NOMO-1 treated with dmso at 0.1 percent for 144 hours (cell line): ENCODE data around the gene ZNF239.
"Not testable (repeated sequence)": the region's sequence is repeated elsewhere in the genome, so short reads cannot be mapped to it uniquely, and the experiment has no call there.

Experiments
- DNase-seq: peaks from one replicate; lab custom pipeline; 2025; ENCODE audit not compliant: unreplicated experiment; lab: John Stamatoyannopoulos, UW

Gene ZNF239

DNA sequence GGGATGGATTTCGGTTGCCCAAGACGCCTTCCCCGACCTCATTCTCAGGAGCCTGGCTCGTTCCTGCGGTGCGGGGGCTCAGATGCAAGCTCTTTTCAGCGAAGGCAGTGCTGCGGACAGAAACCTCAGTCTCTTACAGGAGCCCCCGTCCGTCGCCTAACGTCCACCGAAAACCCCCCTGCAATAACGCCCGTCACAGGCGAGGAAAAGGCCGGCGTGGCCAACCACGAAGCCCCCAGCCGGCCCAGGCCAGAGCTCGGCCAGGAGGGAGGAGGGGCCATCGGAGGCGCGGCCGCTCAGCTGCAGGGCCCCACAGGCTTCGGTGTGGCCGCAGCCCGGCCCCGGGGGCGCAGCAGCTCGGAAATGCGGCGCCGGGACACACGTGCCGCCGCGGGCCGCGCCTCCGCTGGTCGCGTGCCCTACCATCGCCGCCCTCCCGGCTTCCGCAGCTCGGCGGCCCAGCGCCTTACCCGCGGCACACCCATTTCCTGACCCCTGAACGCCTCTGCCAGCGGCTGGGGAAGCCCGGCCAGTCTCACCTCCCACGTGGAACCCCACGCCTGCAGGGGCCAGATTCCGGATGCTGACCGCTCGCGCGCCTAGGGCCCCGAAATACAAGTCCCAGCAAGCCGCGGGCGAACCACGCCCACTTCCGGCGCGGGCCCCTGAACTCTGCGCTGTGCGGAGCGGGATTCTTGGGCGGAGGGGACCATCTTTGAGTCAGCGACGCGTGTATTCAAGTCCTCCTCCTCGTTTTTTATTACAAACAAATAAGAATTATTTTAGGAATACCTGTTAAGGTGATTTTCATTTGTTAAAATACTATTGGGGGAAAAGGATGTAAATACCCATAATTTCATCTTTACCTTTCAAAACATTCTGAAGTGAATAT is at the start of gene ZNF239:
Gene ZNF239, minus strand, starts transcription at position 616 of the 892 bp plus-strand sequence. CDS start 16,537 bp downstream, outside the sequence.
- DNase-seq, result peak; percentile 35

DNA sequence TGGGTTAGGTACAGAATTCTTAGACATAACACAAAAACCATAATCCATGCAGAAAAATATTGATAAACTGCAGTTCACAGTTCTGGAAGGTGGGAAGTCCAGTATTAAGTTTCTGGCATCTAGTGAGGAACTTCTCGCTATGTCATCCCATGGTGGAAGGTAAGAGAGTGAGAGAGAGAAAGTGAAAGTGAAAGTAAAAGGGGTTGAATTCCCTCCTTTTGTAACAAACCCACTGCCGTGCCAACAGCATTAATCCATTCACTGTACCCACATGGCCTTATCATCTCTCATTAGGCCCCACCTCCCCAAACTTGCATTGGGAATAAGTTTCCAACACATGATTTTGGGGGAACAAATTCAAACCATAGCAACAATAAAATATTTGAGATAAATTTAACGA is 48.9 kb upstream of the ZNF239 start:
- DNase-seq, result no peak

DNA sequence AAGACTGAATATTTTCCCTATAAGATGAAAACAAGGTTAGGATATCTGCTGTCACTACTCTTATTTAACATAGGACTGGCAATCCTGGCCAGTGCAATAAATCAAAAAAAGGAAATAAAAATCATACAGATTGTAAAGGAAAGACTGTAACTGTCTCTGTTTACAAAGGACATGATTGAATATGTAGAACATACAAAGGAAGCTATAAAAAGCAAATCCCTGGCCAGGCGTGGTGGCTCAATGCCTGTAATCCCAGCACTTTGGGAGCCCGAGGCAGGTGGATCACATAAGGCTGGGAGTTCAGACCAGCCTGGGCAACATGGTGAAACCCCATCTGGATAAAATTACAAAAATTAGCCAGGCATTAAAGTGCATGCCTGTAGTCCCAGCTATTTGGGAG is 47.6 kb upstream of the ZNF239 start:
- no peak for DNase-seq

DNA sequence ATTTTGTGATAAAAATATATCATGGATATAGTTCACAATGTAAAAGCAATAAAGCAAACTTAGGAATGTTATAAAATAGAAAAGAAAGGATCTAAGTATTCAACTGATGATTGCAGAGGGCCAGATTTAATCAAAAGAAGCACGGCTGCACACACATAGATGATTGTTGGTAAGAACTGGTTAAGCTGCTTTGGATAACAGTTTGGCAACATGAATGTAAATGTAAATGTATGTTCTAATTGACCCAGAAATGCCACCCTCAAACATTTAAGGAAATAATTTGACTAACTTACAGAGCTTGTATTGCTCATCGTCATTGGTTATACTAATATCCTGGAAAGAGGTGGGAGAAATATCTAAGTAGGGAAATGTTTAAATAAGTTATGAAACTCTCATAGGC is 45.0 kb upstream of the ZNF239 start:
- no peak for DNase-seq

DNA sequence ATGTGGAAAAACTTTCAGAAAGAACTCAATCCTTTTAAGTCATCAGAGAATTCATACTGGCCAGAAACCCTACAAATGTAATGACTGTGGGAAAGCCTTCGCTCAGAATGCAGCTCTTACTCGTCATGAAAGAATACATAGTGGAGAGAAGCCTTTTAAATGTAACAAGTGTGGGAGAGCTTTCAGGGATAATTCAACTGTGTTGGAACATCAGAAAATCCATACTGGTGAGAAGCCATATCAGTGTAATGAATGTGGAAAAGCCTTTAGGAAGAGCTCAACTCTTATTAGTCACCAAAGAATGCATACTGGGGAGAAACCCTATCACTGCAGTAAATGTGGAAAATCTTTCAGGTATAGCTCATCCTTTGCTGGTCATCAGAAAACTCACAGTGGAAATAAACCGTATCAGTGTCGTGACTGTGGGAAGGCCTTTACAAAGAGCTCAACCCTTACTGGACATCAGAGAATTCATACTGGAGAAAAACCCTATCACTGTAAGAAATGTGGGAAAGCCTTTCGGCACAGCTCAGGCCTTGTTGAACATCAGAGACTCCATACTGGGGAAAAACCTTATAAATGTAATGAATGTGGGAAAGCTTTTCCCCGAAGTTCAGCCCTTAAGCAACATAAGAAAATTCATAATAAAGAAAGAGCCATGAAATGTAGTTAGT is 42.4 kb upstream of the ZNF239 start:
- no peak for DNase-seq

DNA sequence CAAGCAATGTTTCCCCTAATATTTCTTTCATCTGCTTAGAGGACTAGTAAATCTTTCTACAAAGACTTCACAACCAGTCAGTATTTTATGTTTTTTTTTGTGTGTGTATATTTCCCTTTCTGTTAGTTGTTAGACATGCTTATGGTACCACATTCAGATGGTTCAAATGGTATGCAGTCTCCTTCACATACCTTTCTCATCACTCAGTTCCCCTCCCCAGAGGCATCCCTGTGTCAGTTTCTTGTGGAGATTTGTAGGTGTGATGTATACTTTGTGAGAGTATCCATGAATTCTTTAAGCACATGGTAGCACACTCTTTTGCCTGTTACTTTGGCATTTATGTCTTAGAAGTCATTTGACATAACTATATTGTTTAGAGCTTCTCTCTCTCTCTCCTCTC is 36.2 kb upstream of the ZNF239 start:
- DNase-seq, result no peak

DNA sequence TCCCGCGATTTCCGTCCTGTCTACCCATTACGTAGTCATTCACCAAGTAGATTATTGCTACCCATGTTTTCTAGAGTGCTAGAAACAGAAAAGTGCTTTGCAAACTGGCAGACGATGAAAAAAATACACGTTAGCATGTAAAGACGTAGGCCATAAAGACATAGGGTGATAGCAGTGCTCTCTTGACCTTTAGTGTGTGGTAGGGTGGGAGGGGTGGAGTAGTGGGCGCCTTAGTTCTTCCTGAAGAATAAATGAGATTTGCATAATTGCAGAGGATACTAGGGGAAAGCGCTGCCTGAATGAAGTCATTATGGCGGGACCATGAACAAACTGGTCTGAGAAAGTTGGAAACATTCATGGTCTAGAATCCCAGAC is 32.8 kb upstream of the ZNF239 start:
- DNase-seq, result no peak

DNA sequence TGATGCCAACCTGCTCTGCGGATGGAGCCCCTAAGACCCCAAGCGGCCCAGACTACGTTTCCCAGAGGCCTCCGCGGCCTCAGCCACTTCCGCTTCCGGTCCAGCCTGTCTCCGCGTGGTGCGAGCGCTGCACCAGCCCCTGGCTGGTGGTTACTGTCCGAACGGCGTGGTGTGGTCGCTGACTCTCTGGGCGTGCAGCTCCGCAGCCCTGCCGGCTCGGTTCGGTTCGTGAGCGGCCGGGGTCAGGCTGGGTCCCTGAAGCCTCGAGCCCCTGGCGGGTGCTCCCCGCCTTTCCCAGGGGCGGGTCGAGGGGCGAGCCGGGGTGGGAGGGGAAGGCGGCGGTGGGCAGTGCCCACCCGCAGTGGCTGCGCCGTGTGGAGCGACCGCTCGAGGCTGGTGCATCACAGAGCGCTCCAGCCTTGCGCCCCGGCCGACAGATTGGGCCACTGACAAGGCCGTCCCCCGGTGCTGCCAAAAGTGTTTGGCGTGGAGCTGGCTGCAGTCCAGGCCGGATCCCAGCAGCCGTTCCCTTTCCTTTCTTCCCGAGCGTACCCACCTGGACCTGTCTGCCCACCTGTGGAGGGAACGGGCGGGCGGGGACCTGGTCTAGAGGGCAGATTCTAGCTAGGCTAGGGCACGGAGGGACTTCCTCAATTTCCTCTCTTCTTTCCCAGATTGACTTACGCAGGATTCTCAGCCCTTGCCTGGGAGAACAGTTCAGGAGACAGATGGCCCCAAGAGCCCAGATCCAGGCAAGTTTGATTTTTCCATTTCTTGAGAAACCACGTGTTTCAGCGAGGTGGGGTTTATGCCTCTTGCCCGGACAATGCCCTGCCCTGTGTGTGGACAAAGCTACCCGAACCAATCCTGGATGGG is 32.1 kb upstream of the ZNF239 start, which contains the start of gene ZNF485:
Gene ZNF485, plus strand, starts transcription at position 116 of the 876 bp plus-strand sequence. Its CDS starts 613 bp downstream, at position 729.
- peak; percentile 41 for DNase-seq

DNA sequence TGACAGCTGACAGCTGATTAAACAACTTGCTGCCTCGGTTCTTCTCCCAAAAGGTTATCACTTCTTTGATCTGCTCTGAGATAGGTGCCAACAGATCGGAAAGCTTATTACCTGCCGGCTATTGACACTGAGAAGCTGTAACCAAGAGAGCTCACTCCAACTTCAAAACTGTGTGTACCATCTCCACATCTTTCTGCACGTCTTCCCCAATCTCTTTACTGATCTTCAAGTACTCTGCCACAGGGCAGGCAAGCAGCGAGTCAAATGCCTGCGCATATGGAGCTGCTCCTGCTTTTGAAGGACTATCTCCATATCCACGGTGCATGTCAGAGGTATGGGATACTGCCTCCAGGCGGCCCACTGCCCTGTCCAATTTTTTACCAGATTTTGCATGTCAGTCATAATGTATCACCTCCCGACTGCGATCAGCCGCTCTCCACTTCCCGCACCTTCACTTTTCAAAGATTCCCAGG is 31.5 kb upstream of the ZNF239 start:
- no peak for DNase-seq

DNA sequence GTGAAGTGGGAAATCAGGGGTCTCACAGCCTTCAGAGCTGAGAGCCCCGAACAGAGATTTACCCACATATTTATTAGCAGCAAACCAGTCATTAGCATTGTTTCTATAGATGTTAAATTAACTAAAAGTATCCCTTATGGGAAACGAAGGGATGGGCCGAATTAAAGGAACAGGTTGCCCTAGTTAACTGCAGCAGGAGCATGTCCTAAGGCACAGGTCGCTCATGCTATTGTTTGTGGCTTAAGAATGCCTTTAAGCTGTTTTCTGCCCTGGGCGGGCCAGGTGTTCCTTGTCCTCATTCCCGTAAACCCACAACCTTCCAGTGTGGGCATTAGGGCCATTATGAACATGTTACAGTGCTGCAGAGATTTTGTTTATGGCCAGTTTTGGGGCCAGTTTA is 27.2 kb upstream of the ZNF239 start:
- not testable (repeated sequence) for DNase-seq

DNA sequence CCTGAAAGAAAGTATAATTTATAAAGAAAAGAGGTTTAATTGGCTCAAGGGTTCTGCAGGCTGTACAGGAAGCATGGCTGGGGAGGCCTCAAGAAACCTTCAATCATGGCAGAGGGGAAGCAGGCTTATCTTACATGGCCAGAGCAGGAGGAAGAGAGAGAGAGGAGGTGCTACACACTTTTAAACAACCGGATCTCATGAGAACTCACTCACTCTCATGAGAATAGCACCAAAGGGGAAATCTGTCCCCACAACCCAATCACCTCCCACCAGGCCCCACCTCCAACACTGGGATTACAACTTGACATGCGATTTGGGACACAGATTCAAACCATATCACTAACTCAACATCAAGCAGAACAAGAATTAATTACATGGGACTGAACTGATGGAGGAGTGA is 24.9 kb upstream of the ZNF239 start:
- no peak for DNase-seq

DNA sequence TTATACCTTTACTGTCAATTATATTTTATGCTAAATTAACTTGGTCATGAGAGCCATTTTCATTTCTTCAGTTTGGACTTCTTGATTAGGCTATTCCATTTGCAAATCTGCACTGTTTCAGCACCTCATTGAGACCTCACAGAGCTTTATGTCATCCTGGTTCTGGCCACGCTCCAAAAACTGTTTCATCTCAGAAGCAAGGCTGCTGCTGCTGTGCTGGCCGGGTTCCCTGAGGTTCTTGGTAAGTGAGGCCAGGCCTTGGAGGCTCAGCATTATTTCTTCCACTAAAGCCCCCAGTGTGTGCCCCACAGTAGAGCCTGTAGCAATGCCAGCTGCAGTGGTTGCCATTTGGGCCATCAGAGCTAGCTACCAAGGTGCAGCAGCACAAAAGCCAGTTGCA is 24.0 kb upstream of the ZNF239 start:
- DNase-seq, result no peak

DNA sequence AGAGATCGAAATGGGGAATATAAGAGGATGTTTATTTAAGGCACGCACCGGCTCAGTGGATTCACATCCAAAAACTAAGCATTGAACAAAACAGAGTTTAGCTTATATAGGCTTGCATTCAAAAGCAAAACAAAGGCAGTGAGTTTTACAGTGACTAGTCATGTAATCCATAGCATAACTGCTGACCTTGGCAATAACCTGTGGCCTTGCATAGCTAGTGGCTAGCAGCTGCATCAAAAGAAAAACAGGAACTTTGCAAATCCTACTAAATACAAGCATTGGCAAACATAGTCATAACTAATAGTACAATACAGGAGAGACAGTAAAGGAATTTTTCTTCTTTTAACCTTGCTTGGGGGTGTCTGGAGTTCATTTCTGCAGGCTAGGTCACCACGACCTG is 22.1 kb upstream of the ZNF239 start:
- DNase-seq, result peak; percentile 17

DNA sequence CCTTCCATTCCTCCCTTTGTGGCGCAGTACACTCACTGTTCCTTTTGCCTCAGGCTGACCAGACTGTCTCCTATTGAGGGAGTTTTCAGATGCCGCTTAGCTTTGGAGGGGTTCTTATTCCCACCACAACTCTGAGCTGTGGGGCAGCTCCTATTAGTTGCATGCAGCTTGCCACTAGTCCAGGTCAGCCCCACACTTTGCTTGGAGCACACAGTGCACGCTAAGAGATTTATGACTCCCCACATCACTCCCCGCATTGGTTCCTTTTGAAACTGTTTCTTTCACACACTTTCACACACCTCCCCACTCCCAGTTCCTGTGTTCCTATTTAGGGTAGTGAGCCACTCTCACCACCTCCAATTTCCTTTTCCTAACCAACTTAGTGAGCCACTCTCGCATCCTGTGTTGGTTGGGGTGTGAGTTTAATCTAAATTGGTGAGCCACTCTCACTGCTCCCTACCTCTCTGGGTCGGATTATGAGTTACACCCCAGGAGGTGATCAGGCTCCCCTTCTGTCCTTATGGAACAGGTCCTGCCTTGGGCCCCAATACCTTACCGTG is 21.4 kb upstream of the ZNF239 start:
- DNase-seq, result peak; percentile 54

DNA sequence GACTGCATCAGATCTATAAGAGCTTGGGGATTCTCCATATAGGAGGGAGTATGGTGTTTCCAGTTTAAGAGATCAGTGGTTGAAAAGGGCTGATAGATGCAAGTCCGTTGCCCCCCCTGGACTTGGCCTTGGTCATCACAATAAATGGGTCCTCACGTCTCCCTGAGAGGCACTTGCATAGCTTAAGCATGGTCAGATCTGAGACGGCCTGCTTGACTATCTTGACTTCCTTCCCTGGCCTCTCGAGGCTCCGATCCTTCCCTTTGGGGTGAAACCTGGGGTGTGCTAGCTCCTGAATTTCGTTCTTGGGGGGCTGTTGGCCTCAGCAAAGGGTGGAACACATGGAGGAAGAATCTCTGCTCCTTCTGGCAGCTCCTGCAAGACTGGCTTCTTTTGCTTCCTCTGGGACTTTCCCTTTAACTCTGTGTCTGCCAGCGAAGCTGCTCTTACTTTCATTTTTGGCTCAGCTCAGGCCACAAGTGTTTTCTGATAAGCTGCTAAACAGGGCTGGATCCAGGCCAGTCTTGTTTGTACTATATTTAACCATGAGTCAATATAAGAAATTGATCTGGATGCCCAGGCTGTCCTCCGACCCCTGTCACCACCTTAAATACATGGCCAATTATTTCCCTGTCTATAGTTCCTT is 20.7 kb upstream of the ZNF239 start:
- no peak for DNase-seq

DNA sequence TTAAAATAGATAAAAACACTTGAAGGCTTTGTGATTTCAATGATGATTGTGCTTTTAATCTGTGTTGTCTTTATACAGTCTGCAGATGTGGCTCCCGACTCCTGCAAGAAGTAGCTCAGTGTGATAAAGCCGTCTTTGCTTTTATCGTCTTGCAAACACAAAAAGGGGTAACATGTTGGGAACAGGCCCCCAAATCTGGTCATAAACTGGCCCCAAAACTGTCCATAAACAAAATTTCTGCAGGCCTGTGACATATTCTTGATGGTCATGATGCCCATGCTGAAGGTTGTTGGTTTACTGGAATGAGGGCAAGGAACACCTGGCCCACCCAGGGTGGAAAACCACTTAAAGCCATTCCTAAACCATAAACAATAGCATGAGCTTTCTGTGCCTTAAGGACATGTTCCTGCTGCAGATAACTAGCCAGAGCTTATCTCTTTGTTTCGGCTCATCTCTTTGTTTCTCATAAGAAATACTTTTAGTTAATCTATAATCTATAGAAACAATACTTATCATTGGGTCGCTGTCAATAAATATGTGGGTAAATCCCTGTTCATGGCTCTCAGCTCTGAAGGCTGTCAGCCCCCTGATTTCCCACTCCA is 17.0 kb upstream of the ZNF239 start:
- no peak for DNase-seq

DNA sequence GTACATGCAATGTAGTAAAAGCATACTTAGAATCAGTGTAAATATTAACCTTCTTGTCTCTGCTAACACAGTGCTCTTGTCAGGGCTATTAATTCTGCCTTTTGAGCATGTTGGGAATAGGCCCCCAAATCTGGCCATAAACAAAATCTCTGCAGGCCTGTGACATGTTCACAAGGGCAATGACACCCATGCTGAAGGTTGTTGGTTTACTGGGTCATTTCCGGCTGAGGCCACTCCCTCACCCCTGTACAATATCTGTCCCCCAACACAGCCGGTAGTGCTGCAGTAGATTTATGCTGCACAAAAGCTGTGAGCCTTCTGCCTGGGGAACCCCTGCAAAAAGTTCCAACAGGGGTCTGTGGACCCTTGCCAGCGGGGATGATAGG is 12.3 kb upstream of the ZNF239 start:
- not testable (repeated sequence) for DNase-seq

DNA sequence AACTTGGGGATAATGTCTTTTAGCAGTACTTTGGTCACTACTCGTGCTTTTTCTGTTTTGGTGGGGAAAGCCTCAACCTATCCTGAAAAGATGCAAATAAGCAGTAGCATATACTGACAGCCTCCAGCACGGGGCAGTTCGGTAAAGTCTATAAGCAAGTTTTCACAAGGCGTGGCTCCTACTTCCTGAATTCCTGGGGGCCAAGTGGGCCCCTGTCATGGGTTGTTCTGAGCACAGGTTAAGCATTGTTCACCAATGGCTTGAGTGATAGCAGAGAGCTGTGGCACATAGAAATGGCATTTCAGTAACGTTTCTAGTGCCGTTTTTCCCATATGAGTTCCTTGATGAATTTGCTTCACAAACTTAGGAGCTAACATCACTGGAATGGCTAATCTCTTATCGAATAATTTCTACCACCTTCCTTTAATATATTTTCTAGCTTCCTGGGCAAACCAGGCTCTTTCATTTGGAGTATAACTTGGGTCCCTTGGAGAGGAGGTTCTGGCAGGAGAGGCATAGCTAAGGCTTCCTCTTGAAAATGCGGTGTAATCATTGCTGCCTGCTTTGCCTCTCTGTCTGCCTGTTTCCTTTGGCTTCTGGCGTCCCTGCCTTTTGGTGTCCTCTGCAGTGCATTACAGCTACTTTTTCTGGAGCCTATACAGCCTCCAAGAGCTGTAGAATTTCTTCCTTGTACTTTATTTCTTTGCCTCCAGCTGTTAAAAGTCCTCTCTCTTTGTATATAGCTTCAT is 11.7 kb upstream of the ZNF239 start:
- no peak for DNase-seq

DNA sequence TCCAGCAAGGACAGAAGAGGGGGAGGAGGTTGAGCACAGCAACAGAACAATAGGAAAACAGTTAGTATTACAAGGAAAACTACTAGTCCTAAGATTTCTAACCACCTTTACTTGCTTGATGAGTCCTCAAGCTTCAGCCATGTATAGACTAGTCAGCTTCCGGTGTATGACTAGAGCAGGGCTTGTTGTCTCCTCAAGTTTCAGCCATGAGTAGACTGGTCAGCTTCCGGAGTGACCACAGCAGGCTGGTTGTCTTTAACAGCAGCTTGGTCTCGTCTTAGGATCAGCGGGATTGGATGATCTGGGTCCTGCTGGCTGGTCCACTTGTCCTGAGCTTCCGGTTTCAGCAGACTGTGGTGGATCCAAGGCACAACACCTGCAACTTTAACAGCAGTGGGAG is 10.6 kb upstream of the ZNF239 start:
- no peak for DNase-seq
